HepG2 (cell line): ENCODE measurements around the gene MGLL. TPM values are rescaled to one million over a fixed set of nuclear protein-coding genes. Genes with fewer than 3 reads are reported as not detected.

Source experiments
- ATAC-seq: fragments of 200-7000 bp; cut with Tn5 transposase; 3 replicates; pipeline ENCODE4 v1.9.1; 2020; ENCODE audit warnings: mild to moderate bottlenecking, moderate library complexity
- BruUV-seq: library from RNA; stranded (reverse); fragments of 400-500 nt; replicated peaks from 2 replicates; lab custom pipeline; 2021; lab: Mats Ljungman, UMichigan
- CTCF ChIA-PET: fragments of 300-600 bp; formaldehyde crosslinking; extraction: SDS; loops from one replicate; lab custom pipeline; 2021; ENCODE audit warnings: low total read pairs, inconsistent platforms, low intra/inter-chr PET ratio; lab: Yijun Ruan, JAX
- POLR2A ChIA-PET: fragments of 350-600 bp; sonication (Branson Sonifier 250); formaldehyde crosslinking; loops from one replicate; lab custom pipeline; 2020; ENCODE audit warnings: antibody characterized with exemption, inconsistent platforms; lab: Yijun Ruan, JAX
- DNase-seq: peaks from one replicate; pipeline ENCODE4 v3.0.0-alpha.2; 2015; ENCODE audit warnings: low spot score
- FAIRE-seq: peaks from 3 replicates; lab custom pipeline; 2011; peaks lifted over from hg19 to GRCh38; lab: Jason Lieb, UNC
- H2AFZ ChIP-seq: one replicate; pipeline ENCODE4 v1.6.1; 2011; ENCODE audit warnings: low read length, inconsistent platforms
- H3K27ac ChIP-seq: fragments of 300-600 bp; 3 replicates; pipeline ENCODE4 v1.8.0; 2011; ENCODE audit warnings: mixed run types, mild to moderate bottlenecking, mixed read lengths, low read length, inconsistent platforms; ENCODE audit not compliant: insufficient read depth; ENCODE audit errors: extremely low read length
- H3K27me3 ChIP-seq, 2 experiments: fragments of 200-600 bp in 1 of 2; 2 replicates in 1 of 2; 3 replicates in 1 of 2; pipeline versions ENCODE4 v1.6.0 to v1.8.0; 2011; ENCODE audit warnings: low read length in 2 of 2, mild to moderate bottlenecking in 2 of 2, moderate library complexity in 2 of 2, inconsistent platforms in 1 of 2; ENCODE audit not compliant: insufficient read depth in 2 of 2, control insufficient read depth in 1 of 2
- H3K36me3 ChIP-seq, 2 experiments: fragments of 200-600 bp in 1 of 2; replicated peaks in 1 of 2; 2 replicates in 1 of 2; 3 replicates in 1 of 2; pipeline versions ENCODE4 v1.5.1 to v1.8.0; 2011; ENCODE audit warnings: low read length in 2 of 2, inconsistent platforms in 1 of 2; ENCODE audit not compliant: insufficient read depth in 2 of 2, control insufficient read depth in 1 of 2
- H3K4me1 ChIP-seq: 2 replicates; pipeline ENCODE4 v1.5.1; 2012; ENCODE audit warnings: low read length, inconsistent platforms; ENCODE audit not compliant: insufficient read depth
- H3K4me2 ChIP-seq: 2 replicates; pipeline ENCODE4 v1.6.0; 2011; ENCODE audit warnings: low read depth, low read length, inconsistent platforms
- H3K4me3 ChIP-seq, 3 experiments: fragments of 200-600 bp in 1 of 3; sonication (generic), shearing (Covaris generic) in 1 of 3; replicated peaks in 1 of 3; 2 replicates each; pipeline ENCODE4 v1.5.1; 2011 to 2016; ENCODE audit warnings: low read length in 3 of 3, inconsistent platforms in 2 of 3, low read depth in 2 of 3, mild to moderate bottlenecking in 2 of 3, control low read depth in 1 of 3, mixed read lengths in 1 of 3; ENCODE audit not compliant: insufficient read depth in 1 of 3
- H3K79me2 ChIP-seq: one replicate; pipeline ENCODE4 v1.6.1; 2011; ENCODE audit warnings: low read length, inconsistent platforms; ENCODE audit not compliant: insufficient read depth
- H3K9ac ChIP-seq: 2 replicates; pipeline ENCODE4 v1.6.0; 2011; ENCODE audit warnings: mild to moderate bottlenecking, low read depth, low read length, inconsistent platforms; ENCODE audit not compliant: insufficient read depth
- H3K9me3 ChIP-seq: 2 replicates; pipeline ENCODE4 v1.5.1; 2012; ENCODE audit warnings: mild to moderate bottlenecking, low read length
- H4K20me1 ChIP-seq: 2 replicates; pipeline ENCODE4 v1.6.0; 2011; ENCODE audit warnings: inconsistent platforms, mild to moderate bottlenecking, low read length, moderate library complexity; ENCODE audit not compliant: insufficient read depth
- GATAD2A ChIP-seq: IDR thresholded peaks from 2 replicates; pipeline ENCODE4 v1.6.1; 2016
- KMT2B ChIP-seq: IDR thresholded peaks from 2 replicates; pipeline ENCODE4 v1.6.1; 2016; ENCODE audit warnings: missing genetic modification reagents, missing compliant biosample characterization
- SP5 ChIP-seq: IDR thresholded peaks from 2 replicates; pipeline ENCODE4 v1.6.1; 2016; ENCODE audit warnings: low read depth, borderline replicate concordance
- ZFAT ChIP-seq: sonication (generic); formaldehyde crosslinking; conservative IDR thresholded peaks from 2 replicates; pipeline ENCODE4 v1.8.1; 2023; ENCODE audit warnings: missing genetic modification reagents, inconsistent platforms
- ZNF343 ChIP-seq: sonication (generic); formaldehyde crosslinking; IDR thresholded peaks from 2 replicates; pipeline ENCODE4 v1.4.0; 2020; ENCODE audit warnings: mild to moderate bottlenecking, missing genetic modification reagents
- WGBS: methylation state at CpG from one replicate; pipeline ENCODE4 v1.1.6; 2017; ENCODE audit warnings: low lambda C conversion rate; 5-methylcytosine and 5-hydroxymethylcytosine counted together
- in situ Hi-C: cut with HindIII; loops from 2 replicates; pipeline ENCODE4 v1.10.0; 2017; ENCODE audit warnings: low pct_unique_long_range_greater_than_20kb; ENCODE audit not compliant: extremely low pct_ligation_motif_present
- intact Hi-C: fragments of 100-400 bp; cut with micrococcal nuclease; formaldehyde crosslinking; loops from one replicate; pipeline ENCODE4 v1.10.0; 2022; ENCODE audit not compliant: unreplicated experiment
- polyA plus RNA-seq, 8 experiments: library from polyadenylated mRNA; depleted of rRNA in 3 of 8; stranded (reverse) in 7 of 8; unstranded in 1 of 8; fragments of >200 nt; fragmentation: Illumina TruSeq in 4 of 8; extraction: Trizol in 4 of 8; gene quantifications; 2 replicates each; pipeline versions ENCODE4 v1.2.1 to v1.2.3, GENCODE V29; 2011 to 2016; ENCODE audit warnings: low read depth in 4 of 8, missing spikeins in 1 of 8, mixed read lengths in 1 of 8; ENCODE audit not compliant: insufficient read depth in 1 of 8
- total RNA-seq, 5 experiments: library from RNA; depleted of rRNA; stranded (reverse); fragments of >200 nt; fragmentation: Illumina TruSeq; extraction: Trizol; gene quantifications; 2 replicates each; pipeline ENCODE4 v1.2.3, GENCODE V29; 2016; ENCODE audit warnings: low read depth in 1 of 5
- TF ChIP-seq, protein P1 (sequence below), 2 experiments: fragments of 450-650 bp in 1 of 2; sonication (generic) in 1 of 2; formaldehyde crosslinking; IDR thresholded peaks; 2 replicates each; pipeline versions ENCODE4 v1.5.0 to v1.8.0; 2020 to 2022; ENCODE audit warnings: mild to moderate bottlenecking in 1 of 2, missing genetic modification reagents in 1 of 2
- TF ChIP-seq, protein P2 (sequence below): sonication (generic); formaldehyde crosslinking; IDR thresholded peaks from one replicate; pipeline ENCODE4 v1.5.1; 2020; ENCODE audit warnings: mild to moderate bottlenecking, missing genetic modification reagents; ENCODE audit errors: not compliant biosample characterization

The MGLL gene
- total and polyA plus RNA-seq, 2 of the 13 experiments (the other 11 are each of a cell fraction or from before 2014, with no cell fraction given) = not detected

DNA sequence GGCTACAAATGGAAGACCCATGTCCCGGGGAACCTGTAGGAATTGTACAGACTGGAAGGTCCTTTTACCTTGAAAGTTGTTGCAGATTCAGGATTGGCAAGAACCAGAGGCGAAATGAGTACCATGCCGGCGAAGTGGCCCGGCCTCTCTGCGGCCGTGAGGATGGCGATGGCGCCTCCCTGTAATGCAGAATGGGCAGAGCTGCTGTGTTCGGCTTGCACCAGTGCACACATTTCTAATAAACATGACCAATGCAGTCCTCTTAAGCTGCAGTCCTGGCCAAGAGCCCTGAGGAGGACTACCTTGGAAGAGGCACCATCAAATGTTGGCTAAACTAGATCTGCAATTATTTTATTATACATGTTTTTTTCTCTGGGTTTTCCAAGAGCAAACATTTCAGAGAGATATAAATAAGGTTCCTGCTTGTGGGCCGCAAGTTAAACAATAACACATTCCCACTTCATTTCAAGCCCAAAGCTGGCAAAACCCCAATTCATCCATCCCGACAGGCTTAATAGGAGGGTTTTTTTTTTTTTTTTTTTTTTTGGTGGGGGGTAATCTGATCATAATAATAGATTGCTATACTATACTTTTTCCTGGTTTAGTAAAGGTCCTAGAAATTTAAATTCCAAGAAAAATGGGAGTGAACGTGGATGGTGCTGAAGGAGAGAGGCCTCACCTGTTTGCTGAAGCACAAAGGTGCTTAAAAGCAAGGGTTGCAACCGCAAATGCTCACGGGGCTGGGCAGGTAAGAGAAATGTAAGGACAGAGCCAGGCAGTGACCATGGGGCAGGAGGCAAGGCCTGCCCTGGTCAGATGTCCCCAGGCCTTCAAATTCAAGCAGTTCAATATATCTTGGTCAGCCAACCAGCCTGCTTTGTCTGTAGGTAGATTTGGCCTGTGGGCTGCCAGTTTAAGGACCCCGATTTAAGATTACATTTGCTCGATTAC, 101.1 kb downstream of the MGLL start:
- intact Hi-C loops = no loop called here
- FAIRE-seq = no peak
- Histone ChIP-seq H3K9ac (no peak overlapping the region), H3K4me3 (no peak overlapping the region), H3K4me2 (no peak overlapping the region), H4K20me1 (no peaks in the 10 kb centered on the region), H3K4me1 (no peaks in the 10 kb centered on the region), H3K36me3 (no peaks in the 10 kb centered on the region), H2AFZ (no peak overlapping the region), H3K27me3 (peaks cover 0 to 45% of the 10 kb centered on the region in 2 experiments; a peak in 4 of 5 replicates), H3K79me2 (no peaks in the 10 kb centered on the region), H3K9me3 (no peaks in the 10 kb centered on the region), H3K27ac (no peak overlapping the region)
- CTCF ChIA-PET = no interaction called here
- no peak for ATAC-seq
- TF ChIP-seq, protein P1, sequence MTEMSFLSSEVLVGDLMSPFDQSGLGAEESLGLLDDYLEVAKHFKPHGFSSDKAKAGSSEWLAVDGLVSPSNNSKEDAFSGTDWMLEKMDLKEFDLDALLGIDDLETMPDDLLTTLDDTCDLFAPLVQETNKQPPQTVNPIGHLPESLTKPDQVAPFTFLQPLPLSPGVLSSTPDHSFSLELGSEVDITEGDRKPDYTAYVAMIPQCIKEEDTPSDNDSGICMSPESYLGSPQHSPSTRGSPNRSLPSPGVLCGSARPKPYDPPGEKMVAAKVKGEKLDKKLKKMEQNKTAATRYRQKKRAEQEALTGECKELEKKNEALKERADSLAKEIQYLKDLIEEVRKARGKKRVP (CRISPR knock-in tag; IDR thresholded peaks at IDR 0.05) = no peak
- TF ChIP-seq ZNF343 (CRISPR knock-in tag) (no peak), GATAD2A (CRISPR knock-in tag) (no peak), KMT2B (CRISPR knock-in tag) (no peak), SP5 (no peak), ZFAT (CRISPR knock-in tag) (no peak)
- TF ChIP-seq, protein P2, sequence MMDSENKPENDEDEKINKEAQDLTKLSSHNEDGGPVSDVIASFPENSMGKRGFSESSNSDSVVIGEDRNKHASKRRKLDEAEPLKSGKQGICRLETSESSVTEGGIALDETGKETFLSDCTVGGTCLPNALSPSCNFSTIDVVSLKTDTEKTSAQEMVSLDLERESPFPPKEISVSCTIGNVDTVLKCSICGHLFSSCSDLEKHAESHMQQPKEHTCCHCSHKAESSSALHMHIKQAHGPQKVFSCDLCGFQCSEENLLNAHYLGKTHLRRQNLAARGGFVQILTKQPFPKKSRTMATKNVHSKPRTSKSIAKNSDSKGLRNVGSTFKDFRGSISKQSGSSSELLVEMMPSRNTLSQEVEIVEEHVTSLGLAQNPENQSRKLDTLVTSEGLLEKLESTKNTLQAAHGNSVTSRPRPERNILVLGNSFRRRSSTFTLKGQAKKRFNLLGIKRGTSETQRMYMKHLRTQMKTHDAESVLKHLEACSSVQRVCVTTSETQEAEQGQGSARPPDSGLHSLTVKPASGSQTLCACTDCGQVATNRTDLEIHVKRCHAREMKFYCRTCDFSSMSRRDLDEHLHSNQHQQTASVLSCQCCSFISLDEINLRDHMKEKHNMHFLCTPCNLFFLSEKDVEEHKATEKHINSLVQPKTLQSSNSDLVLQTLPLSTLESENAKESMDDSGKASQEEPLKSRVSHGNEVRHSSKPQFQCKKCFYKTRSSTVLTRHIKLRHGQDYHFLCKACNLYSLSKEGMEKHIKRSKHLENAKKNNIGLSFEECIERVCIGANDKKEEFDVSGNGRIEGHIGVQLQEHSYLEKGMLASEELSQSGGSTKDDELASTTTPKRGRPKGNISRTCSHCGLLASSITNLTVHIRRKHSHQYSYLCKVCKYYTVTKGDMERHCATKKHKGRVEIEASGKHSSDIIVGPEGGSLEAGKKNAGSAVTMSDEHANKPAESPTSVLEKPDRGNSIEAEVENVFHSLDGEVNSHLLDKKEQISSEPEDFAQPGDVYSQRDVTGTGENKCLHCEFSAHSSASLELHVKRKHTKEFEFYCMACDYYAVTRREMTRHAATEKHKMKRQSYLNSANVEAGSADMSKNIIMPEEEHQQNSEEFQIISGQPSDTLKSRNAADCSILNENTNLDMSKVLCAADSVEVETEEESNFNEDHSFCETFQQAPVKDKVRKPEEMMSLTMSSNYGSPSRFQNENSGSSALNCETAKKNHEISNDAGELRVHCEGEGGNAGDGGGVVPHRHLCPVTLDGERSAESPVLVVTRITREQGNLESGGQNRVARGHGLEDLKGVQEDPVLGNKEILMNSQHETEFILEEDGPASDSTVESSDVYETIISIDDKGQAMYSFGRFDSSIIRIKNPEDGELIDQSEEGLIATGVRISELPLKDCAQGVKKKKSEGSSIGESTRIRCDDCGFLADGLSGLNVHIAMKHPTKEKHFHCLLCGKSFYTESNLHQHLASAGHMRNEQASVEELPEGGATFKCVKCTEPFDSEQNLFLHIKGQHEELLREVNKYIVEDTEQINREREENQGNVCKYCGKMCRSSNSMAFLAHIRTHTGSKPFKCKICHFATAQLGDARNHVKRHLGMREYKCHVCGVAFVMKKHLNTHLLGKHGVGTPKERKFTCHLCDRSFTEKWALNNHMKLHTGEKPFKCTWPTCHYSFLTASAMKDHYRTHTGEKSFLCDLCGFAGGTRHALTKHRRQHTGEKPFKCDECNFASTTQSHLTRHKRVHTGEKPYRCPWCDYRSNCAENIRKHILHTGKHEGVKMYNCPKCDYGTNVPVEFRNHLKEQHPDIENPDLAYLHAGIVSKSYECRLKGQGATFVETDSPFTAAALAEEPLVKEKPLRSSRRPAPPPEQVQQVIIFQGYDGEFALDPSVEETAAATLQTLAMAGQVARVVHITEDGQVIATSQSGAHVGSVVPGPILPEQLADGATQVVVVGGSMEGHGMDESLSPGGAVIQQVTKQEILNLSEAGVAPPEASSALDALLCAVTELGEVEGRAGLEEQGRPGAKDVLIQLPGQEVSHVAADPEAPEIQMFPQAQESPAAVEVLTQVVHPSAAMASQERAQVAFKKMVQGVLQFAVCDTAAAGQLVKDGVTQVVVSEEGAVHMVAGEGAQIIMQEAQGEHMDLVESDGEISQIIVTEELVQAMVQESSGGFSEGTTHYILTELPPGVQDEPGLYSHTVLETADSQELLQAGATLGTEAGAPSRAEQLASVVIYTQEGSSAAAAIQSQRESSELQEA (CRISPR knock-in tag) = no peak
- POLR2A ChIA-PET = no interaction called here
- in situ Hi-C loops = no loop called here
- WGBS = 55% methylated on average over 17 of the region's 17 CpGs
- no TSS peak for BruUV-seq
- DNase-seq = no peak
